ENCODE data around the gene CACNA1S. TPM values are rescaled to one million over a fixed set of nuclear protein-coding genes. Genes with fewer than 3 reads are reported as not detected.
A peak's percentile ranks its signal among the peaks of the same experiment; 100 is the strongest.

The CACNA1S gene
- total and polyA plus RNA-seq, 10 donors, result 0.04 to 0.17 (median 0.09) TPM; not detected in 7

DNA sequence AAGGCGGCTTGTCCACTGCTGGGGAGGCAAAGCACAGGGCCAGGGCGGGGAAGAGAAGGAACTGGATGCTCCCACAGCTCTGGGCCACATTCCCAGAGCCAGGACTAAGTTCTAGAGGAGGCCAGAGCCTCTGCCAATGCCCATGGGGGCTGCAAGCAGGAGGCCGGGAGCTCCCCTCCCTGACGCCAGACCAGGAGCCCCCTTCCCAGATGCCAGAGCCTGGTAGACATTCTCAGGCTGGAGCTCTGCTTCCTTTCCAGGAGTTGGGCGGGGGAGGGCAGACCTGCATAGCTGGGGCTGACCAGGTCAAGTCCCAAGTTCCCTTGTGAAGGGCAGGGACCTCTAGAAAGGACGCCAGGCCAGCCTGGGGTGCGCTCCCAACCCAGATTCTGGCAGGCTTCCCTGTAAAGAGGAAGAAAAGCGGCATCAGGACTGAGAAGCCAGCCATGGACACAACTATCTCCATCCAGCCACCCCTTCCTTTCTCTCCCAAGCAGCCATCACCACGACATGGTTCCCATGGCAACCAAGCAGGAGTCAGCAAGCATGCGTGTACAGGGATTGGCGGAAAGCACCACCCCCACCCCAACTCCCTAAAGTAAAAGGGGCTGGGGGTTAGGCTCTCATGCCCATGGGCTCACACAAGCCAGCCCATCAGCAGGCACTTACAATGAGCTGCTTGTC, 102.1 kb downstream of the CACNA1S start:
- H3K36me3 ChIP-seq, result peaks cover 0 to 52% (median 20%) of the 10 kb centered on the region in 6 donors
- H3K4me3 ChIP-seq, result no peak overlapping the region
- H3K9me3 ChIP-seq, result no peaks in the 10 kb centered on the region
- H3K4me1 ChIP-seq, result peaks cover 19 to 76% (median 46%) of the 10 kb centered on the region in 6 donors
- intact Hi-C loops (cut with DNase I; ENCODE audit: low total_unique reads), result no loop called here
- no peak overlapping the region for H3K27ac ChIP-seq
- 67 to 91% (median 88%) methylated on average over 9 to 11 of the region's 11 CpGs for WGBS, 5 donors
- TF ChIP-seq POLR2A (IDR thresholded peaks at IDR 0.05) (no peak), CTCF (IDR thresholded peaks at IDR 0.05 in 8 of 11, conservative IDR thresholded peaks at IDR 0.05 in 3 of 11) (no peak), POLR2AphosphoS5 (IDR thresholded peaks at IDR 0.05) (no peak)
- DNase-seq, result peak; percentile 69
- H3K27me3 ChIP-seq (replicated peaks in 1 of 7), result no peaks in the 10 kb centered on the region

- intact Hi-C loops (cut with DNase I; ENCODE audit: low total_unique reads), result no loop called here
- DNase-seq, result peak; percentile 64
- 91 to 97% (median 95%) methylated on average over 22 of the region's 22 CpGs for WGBS, 5 donors
- Histone ChIP-seq H3K4me3 (no peak overlapping the region), H3K27me3 (replicated peaks in 1 of 7) (no peaks in the 10 kb centered on the region), H3K9me3 (no peaks in the 10 kb centered on the region), H3K36me3 (peaks cover 0 to 65% (median 33%) of the 10 kb centered on the region in 6 donors), H3K4me1 (peaks cover 6 to 64% (median 33%) of the 10 kb centered on the region in 6 donors), H3K27ac (no peak overlapping the region)
- no peak for TF ChIP-seq POLR2AphosphoS5 (IDR thresholded peaks at IDR 0.05)
- TF ChIP-seq CTCF (IDR thresholded peaks at IDR 0.05 in 8 of 11, conservative IDR thresholded peaks at IDR 0.05 in 3 of 11), result no peak
- TF ChIP-seq POLR2A (IDR thresholded peaks at IDR 0.05), result no peak
Observed at GRCh38 chr1:201008666-201009360, 103.4 kb downstream of the CACNA1S start.

- 89 to 99% (median 97%) methylated on average over 5 of the region's 5 CpGs for WGBS, 5 donors
Observed at GRCh38 chr1:201007481-201007880, 104.7 kb downstream of the CACNA1S start.

More at GRCh38 chr1:201007481-201007880, 104.7 kb downstream of the CACNA1S start:
- H3K9me3 ChIP-seq, result no peaks in the 10 kb centered on the region
- intact Hi-C loops (cut with DNase I; ENCODE audit: low total_unique reads), result no loop called here
- DNase-seq, result no peak
- H3K4me3 ChIP-seq, result no peak overlapping the region
- no peak overlapping the region for H3K27ac ChIP-seq
- peaks cover 0 to 78% (median 45%) of the 10 kb centered on the region in 6 donors for H3K36me3 ChIP-seq
- H3K4me1 ChIP-seq, result peaks cover 0 to 50% (median 21%) of the 10 kb centered on the region in 6 donors
- no peaks in the 10 kb centered on the region for H3K27me3 ChIP-seq (replicated peaks in 1 of 7)
- no peak for TF ChIP-seq CTCF (IDR thresholded peaks at IDR 0.05 in 8 of 11, conservative IDR thresholded peaks at IDR 0.05 in 3 of 11)
- TF ChIP-seq POLR2AphosphoS5 (IDR thresholded peaks at IDR 0.05), result no peak
- no peak for TF ChIP-seq POLR2A (IDR thresholded peaks at IDR 0.05)
